ENCODE measurements around the gene KATNB1.

The KATNB1 gene, protein sequence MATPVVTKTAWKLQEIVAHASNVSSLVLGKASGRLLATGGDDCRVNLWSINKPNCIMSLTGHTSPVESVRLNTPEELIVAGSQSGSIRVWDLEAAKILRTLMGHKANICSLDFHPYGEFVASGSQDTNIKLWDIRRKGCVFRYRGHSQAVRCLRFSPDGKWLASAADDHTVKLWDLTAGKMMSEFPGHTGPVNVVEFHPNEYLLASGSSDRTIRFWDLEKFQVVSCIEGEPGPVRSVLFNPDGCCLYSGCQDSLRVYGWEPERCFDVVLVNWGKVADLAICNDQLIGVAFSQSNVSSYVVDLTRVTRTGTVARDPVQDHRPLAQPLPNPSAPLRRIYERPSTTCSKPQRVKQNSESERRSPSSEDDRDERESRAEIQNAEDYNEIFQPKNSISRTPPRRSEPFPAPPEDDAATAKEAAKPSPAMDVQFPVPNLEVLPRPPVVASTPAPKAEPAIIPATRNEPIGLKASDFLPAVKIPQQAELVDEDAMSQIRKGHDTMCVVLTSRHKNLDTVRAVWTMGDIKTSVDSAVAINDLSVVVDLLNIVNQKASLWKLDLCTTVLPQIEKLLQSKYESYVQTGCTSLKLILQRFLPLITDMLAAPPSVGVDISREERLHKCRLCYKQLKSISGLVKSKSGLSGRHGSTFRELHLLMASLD

DNA sequence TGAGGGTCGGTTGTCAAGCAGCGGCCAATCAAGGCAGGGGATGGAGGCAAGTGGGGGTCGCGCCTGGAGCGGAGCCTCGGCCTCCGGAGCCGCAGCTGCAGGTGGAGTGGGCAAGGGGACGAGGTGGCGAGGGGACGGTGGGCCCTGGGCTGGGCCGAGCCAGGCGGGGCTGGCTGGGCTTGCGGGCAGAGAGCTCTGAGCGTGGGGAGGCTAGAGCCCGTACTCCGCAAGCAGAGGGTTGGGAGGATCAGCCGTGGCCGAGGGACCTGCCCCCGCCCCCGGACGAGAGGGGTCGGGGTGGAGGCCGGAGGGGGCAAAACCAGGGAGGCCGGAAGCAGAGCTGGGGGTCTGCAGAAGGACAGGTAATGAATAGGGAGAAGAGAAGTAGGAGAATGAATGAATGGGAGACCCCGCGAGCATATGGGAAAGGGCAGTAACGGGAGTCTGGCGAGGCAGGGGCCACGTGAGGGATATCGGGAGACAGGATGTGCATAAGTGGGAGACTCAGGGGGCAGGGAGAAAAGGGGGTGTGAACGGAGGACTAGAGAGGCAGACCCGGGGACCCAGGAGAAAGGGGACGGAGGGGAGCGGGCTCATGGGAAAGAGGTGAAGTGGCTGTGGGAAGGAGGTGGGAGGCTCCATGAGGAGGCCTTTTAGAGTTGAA lies at the start of gene KATNB1:
TSS of gene KATNB1 (plus strand) at position 16 of the 664 bp plus-strand sequence. CDS start 1,474 bp downstream, outside the sequence.
- DNase-seq: no peak

DNA sequence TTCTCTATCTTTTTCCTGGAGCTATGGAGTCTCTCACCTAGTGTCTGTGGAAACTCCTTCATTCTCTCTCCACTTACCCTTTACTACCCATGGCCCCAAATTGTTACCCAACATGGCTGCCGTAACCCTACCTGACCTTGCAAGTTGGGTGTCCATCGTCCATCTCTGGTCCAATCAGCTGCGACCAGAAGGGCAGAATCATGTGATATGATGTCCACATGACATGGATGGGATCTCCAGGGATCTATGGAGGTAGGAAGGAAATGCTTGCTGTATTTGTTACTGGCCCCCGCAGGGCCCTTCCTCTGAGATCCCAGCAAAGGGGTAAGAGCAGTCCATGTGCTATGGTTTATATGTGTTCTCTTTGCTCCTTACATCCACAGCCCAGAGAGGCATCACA lies 49.0 kb upstream of the KATNB1 start:
- DNase-seq: no peak

DNA sequence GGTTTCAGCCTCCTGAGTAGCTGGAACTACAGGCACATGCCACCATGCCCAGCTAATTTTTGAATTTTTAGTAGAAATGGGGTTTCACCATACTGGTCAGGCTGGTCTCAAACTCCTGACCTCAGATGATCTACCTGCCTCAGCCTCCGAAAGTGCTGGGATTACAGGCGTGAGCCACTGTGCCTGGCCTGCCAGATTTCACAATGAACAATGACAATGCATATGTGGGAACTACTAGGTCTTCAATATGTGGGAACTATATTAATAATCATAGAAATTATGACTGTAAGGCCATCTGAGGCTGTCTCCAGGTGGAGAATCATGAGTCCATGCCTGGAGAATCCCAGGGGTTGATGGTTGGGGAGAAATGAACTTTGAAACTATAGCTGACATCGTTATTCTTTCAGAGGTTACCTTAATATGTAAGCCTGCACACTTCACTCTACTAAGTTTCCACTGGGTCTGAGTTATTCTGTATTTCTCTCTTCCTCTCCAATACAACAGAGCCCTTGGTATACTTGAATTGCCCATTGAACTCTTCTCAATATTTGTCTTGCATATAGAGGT lies 48.1 kb upstream of the KATNB1 start:
- no peak for DNase-seq

DNA sequence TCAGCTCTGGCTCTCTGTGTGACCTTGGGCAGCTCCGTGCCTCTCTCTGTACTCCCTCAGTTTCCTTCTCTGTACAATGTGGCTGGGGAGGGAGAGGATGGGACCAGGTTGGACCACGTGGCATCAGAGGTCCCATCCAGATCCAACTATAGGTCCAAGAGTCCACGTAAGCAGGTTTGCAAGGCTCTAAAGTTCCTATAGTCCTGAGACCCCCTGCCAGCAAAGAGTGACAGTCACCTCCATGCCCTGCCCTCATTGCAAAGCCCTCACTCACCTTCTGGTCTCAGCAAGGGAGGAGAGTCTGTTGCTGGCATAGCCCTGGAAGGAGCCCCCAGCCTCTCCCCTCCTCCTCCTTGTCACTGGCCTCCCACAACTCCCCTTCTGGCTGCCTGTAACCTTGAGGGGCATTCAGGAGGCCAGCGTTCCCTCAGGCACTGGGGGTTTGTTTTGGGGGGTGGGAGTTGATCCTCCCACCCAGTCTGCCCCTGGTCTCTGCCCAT lies 47.0 kb upstream of the KATNB1 start:
- no peak for DNase-seq

DNA sequence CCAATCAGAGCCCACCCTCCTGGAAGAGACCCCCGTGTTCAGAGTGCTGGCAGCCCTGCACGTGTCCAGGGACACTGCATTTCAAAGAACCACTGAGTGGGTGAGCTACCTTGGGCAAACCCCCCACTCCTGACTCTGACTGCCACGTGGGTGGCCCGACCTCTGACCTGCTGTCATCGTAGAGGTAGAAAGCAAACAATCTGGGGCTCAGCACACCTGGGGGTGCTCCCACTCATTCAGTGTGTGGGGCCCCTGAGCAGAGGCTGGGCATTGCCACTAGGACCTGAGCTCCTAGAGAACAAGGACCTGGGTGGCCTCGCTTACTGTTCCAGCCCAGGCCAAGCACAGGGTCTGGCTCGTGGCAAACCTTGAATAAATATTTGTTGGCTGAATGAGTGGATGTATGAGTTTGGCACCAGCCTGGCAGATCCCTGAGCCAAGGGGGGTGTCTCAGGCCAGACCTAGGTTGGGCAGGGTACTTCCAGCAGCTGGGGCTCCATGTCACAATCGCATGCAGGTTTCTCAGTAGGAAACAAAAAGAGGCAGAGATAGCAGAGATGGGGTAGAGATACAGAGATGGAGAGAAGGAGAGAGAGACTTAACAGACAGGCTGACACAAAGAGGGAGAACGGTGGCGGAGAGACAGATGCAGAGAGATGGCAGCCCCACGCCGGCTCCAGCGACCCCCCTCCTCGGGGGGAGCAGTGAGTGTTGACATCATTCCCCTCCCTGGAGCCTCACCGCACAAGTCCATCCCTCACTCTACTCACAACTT lies 46.4 kb upstream of the KATNB1 start:
- no peak for DNase-seq

DNA sequence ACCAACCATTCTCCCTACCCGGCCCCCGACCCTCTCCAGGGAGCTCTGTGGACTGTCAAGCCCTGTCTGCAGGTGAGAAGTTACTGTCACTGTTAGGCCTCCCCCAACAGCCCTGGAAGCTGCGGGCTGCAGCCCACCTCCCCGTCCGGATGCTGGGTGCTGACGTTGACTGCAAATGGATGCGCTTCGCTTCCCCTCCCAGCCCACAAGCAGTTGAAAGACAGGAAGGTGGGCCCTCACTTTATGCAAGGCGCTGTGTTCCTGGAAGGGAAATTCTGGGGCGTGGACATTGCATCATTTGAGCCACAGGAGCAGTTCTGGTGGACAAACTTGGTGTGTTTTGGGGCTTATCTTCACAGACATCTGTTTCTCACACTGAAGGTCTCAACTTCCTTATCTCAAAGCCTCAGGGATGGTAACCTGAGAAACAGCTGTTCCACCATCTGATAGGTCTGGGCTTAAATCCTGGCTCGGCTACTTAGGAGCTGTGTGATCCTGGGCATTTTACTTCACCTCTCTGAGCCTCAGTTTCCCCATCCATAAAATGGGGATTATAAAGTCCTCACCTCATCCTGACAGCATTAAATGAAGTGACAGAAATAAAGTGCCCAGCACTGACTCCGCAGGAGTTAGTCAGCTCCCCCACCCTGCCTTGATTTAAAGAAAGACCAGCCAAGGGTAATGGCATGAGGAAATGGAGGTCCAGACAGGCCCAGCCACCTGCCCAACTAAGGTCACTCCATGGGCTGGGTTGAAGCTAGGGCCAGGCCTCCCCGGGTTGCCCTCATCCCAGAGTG lies 45.6 kb upstream of the KATNB1 start:
- DNase-seq: peak; percentile 38

DNA sequence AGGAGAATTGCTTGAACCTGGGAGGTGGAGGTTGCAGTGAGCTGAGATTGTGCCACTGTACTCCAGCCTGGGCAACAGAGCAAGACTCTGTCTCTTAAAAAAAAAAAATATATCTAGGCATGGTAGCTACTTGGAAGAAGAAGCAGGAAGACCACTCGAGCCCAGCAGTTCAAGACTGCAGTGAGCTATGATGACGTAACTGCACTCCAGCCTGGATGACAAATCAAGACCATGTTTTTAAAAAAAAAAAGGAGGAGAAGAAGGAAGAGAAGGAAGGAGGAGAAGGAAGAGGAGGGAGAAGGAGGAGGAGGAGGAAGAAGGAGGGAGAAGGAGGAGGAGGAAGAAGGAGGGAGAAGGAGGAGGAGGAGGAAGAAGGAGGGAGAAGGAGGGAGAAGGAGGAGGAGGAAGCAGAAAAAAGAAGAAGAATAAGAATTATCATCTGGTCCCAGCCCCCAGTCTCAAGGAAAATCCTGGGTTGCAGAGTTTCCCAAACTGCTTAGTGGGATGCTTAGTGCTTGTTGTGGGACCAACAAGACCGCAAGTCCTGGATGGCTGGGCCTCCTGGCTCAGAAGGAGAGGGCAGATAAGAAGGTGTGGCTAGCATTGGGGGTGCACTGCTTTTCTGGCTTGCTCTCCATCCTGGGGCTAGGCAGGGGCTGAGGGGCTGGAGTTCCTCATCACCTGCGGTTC lies 44.6 kb upstream of the KATNB1 start:
- DNase-seq: no peak

DNA sequence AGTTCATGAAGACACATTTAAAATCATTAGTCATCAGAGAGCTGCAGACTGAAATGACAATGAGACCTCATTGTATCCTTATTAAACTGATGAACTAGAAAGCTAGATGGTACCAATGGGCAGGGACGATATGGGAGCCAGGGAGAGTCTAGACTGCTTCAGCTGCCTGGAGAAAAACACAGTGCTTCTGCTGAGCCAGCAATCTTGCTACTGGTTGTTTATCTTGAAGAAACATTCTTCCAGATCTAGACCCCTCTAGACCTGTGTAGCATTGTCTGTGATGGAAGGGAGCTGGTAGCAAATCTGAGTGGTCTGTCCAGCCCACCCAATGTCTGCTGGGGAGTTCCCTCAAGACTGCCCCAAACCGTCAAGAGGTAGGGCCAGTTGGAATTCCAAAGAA lies 42.9 kb upstream of the KATNB1 start:
- no peak for DNase-seq

DNA sequence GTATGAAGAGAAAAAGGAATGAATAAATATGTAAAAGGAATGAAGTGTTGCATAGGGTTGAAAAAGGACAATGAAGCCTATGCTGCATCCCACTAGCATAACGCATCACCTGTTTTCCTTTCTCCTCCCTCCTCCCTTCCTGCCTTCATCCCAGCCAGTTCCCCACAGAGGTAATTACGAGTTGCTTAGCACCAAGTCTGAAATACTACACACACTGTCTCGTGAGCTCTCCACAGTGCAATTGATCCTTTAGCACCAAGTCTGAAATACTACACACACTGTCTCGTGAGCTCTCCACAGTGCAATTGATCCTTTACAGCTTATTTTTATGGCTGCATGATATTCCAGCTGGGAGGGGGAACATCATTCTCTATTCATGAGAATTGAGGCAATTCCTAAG lies 42.0 kb upstream of the KATNB1 start:
- no peak for DNase-seq

DNA sequence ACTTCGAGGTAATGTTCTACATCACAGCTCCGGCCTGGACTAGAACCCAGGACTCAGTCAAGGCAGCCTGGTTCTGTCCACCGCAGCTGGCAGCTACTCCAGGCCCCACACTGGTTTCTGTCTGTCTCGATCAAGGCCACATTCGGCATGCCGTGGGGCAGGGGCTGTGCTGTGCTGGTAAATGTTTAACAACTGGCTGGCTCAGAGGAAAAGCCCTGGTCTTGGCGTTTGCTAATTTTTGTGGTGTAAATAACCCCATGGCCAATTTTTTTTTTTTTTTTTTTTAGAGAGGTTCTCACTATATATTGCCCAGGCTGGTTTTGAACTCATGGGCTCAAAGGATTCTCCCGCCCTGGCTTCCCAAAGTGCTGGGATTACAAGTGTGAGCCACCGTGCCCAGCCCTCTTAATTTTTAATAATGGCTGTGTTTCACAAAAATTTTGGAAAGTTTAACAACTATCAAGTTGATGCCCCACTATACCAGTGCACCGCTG lies 41.3 kb upstream of the KATNB1 start:
- DNase-seq: no peak

DNA sequence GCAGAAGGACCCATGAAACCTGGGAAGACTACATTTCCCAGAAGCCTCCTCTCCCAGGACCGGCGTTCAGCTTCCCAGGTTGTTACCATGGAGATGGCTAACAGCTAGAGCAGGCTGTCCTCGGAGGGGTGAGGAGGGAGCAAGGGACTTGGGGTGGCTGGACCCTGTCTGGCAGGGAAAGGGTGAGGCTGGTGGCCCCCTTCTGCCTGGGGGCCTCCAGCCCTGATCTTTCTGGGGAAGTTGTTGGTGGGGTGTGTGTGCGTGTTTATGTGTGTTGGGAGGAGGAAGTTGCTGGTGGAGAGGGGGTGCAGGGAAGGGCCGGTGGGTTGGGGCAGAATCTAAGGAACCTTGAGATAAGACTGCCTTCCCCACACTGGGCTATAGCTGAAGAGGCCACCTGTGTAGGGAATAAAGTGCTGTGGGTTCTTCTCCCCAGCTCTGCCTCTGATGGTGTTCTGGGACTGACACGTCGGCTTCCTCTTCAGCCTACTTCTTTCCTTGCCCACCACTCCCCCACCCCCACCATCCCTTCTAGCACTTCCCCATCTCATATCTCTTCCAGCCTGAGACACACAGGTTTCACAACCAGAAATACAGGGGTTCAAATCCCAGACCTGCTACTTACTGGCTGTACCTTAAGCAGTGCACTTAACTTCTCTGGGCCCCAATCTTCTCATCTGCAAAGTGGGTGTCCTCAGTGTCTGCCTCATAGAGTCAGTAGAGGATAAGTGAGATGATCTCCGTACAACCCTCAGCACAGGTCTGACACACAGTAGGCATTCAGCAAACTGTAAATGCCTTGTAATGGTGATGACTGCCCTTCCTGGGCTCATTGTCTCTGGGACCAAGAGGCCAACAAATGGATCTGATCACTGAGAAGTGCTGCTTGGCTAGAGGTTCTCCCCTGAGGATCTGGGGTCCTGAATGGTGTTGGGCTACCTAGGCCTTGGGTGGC lies 40.6 kb upstream of the KATNB1 start, which contains the start of gene DRC7:
TSS of gene DRC7 (plus strand) at position 82 of the 955 bp plus-strand sequence. CDS start 3,144 bp downstream, outside the sequence.
- DNase-seq: no peak

DNA sequence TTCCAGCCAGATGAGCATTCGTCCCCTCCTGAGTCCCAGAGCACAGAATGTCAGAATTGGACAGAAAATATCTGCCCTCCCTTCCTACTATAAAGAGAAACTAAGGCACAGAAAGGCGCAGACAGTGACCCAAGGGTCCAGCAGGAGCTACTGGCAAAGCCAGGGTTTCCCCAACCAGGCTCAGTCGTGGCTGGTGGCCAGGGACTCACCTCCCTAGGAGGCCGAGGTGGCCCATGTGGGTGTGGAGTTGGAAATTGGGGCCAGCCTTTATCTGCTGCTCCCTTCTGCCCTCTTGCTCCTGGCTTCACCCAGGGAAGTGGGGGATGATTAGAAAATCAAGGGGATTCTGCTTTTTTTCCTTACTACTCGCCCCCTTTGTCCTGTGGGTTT lies 39.9 kb upstream of the KATNB1 start:
- no peak for DNase-seq

DNA sequence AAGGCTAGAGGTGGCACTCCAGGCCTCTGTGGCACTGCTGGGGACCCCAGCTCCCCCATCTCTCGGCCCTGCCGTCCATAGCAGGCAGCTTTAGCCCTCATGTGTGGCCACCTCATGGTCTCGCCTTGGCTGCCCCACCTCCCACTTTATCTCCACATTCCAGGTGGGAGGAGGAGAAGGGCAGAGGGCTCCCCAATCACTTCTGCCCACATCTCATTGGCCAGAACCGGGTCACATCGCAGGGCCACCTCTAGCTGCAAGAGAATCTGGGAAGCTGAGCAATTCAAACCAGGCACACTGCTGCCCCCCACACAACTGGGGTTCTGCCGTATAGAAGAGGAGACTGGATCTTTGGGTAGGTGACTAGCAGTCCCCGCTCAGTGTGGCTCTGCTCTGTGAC lies 39.3 kb upstream of the KATNB1 start:
- no peak for DNase-seq

DNA sequence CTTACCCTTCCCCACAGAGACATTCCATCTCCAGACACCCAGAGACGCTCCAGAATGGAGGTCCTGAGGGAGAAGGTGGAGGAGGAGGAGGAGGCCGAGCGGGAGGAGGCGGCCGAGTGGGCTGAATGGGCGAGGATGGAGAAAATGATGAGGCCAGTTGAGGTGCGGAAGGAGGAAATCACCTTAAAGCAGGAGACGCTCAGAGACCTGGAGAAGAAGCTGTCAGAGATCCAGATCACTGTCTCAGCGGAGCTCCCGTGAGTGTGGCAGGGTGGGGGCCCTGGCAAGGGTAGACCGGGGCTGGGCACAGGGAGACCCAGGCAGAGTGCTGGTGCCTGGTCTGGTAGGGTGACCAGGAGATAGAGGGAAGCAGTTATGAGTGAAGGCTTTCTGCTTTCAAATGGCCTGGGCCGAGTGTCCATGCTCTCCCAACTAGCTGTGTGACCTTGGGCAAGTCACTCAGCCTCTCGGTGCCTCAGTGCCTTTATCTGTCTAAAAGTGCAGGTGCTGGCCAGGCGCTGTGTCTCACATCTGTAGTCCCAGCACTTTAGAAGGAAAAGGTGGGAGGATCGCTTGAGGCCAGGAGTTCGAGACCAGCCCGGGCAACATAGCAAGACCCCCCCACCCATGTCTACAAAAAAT lies 37.6 kb upstream of the KATNB1 start:
- no peak for DNase-seq

DNA sequence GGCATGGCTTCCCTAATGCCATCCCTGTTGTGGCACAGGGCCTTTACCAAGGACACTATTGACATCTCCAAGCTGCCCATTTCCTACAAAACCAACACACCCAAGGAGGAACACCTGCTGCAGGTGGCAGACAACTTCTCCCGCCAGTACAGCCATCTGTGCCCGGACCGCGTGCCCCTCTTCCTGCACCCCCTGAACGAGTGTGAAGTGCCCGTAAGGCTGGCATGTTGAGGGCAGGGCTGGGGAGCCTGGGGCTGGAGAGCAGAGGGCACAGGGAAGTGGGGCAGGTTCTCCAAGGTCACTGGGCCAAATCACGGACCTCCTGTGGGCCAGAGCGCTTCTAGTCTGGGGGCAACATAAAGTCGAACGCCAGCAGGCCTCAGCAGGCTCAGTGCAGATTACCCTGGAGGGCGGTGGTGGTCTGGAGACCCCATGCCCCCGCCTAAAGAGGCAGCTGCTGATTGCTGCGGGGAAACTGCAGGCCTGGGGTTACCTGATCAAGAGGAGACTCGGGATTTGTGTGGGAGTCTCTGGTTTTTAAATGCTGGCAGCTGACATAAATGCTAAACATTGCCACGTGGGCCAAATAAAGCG lies 36.7 kb upstream of the KATNB1 start:
- DNase-seq: no peak

DNA sequence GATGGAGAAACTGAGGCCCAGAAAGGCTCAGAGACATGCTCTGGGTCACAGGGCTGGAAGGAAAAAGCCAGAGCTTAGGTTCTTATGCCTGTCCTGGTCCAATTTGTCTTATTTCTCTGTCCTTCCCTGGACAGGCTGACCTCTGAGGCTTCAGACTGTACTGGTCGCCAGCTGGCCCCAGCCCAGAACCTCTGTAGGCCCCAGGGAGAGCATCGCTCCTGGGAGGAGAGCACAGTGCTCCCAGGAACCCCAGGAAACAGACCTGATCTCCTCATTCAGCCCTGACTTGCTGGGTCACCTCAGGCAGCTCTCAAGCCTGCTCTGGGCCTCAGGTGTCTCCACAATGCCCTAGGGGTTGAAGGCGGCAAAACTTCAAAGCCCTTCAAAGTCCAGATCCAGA lies 36.1 kb upstream of the KATNB1 start:
- DNase-seq: no peak

DNA sequence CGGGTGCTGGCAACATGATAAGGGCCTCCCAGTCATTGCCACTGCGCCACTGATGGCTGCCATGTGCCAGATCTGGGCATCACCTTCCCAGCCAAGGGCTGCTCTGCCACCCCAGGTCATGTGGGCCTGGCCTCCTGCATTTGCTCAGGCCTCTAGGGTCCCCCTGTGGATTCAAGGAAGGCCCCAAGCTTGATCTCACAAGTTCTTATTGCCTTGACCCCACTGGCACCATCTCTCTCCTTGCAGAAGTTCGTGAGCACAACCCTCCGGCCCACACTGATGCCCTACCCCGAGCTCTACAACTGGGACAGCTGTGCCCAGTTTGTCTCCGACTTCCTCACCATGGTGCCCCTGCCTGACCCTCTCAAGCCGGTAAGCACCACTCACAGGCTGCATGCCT lies 35.7 kb upstream of the KATNB1 start:
- DNase-seq: no peak

DNA sequence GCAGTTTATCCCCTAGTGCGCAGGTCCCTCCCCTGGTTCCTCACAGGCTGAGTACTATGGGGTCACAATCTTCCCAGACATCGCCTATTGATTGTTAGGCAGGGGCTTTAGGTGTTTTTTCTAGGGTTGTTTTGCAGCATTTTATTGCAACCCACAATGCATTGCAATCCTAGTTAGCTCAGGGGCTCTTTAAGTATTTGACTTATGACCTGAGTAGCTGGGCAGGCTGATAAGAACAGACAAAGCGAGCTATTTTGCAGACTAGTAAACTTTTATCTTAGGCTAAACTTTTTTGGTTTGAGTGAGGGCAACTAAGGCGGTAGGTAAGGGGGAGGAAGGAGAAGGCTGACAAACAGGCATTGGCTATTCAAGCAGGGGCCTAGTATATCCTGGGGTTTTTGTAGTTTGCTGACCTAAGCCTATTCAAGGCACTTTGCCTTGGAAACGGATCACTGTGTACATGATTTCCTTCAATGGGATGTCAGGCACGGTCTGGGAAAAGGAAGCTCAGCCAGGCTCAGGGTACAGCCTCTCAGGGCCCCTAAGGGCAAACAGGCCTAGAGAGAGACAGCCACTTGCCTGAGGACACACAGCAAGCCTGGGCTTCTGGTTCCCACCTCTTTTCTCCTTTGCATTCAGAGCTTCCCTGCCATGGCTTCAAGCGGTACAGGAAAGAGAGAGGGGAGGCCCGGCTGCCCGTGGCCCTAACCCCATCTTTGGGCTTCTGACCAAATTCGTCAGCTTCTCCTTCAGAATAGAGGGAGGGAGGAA lies 34.6 kb upstream of the KATNB1 start:
- DNase-seq: no peak

All from NK-92 treated with Interleukin-12 subunit alpha and Interleukin-12 subunit beta, amount 100 ng/mL, for 24 hours (cell line).